B cell (primary cell): ENCODE measurements around the gene CD63. TPM values are rescaled to one million over a fixed set of nuclear protein-coding genes. Genes with fewer than 3 reads are reported as not detected.

ENCODE experiments used
- ATAC-seq: fragments of 200-7000 bp; cut with Tn5 transposase; one replicate; pipeline ENCODE4 v1.10.0; 2021; ENCODE audit warnings: low read depth, mild to moderate bottlenecking, moderate number of reproducible peaks, moderate library complexity
- CTCF ChIA-PET: fragments of 350-600 bp; sonication (Branson Sonifier 250); formaldehyde crosslinking; loops from one replicate; lab custom pipeline; 2021; ENCODE audit warnings: antibody characterized with exemption, inconsistent platforms; lab: Charles Lee
- POLR2A ChIA-PET: fragments of 350-600 bp; sonication (Branson Sonifier 250); formaldehyde crosslinking; loops from one replicate; lab custom pipeline; 2021; ENCODE audit warnings: antibody characterized with exemption; lab: Charles Lee
- DNase-seq: peaks from one replicate; pipeline ENCODE4 v3.0.0; 2013
- H2AFZ ChIP-seq: 2 replicates; pipeline ENCODE4 v1.6.1; 2012; ENCODE audit warnings: mild to moderate bottlenecking, low read depth, low read length; ENCODE audit not compliant: insufficient read depth, poor library complexity, severe bottlenecking
- H3K27ac ChIP-seq, 2 donors: 1 replicate in 1 of 2; 2 replicates in 1 of 2; pipeline ENCODE4 v1.5.1; 2012 to 2013; ENCODE audit warnings: low read length in 2 of 2, mild to moderate bottlenecking in 2 of 2, moderate library complexity in 1 of 2
- H3K27me3 ChIP-seq, 4 experiments: fragments of 200-600 bp in 1 of 4; sonication (generic) in 1 of 4; replicated peaks in 1 of 4; 1 replicate in 2 of 4; 2 replicates in 2 of 4; pipeline versions ENCODE4 v1.6.1 to v1.7.0; 2013 to 2016; ENCODE audit warnings: low read length in 3 of 4, mild to moderate bottlenecking in 2 of 4, mixed read lengths in 1 of 4, moderate library complexity in 1 of 4; ENCODE audit not compliant: insufficient read depth in 4 of 4, control insufficient read depth in 3 of 4; ENCODE audit errors: control extremely low read depth in 1 of 4
- H3K36me3 ChIP-seq, 2 experiments: replicated peaks in 1 of 2; 1 replicate in 1 of 2; 2 replicates in 1 of 2; pipeline versions ENCODE4 v1.6.1 to v1.7.1; 2013; ENCODE audit warnings: low read length in 1 of 2; ENCODE audit not compliant: insufficient read depth in 2 of 2, control insufficient read depth in 1 of 2; ENCODE audit errors: control extremely low read depth in 1 of 2, extremely low read depth in 1 of 2
- H3K4me1 ChIP-seq, 2 donors: fragments of 200-600 bp in 1 of 2; sonication (generic) in 1 of 2; 1 replicate in 1 of 2; 2 replicates in 1 of 2; pipeline versions ENCODE4 v1.5.1 to v1.6.1; 2013 to 2017; ENCODE audit warnings: low read length in 2 of 2; ENCODE audit not compliant: control insufficient read depth in 2 of 2, insufficient read depth in 2 of 2
- H3K4me2 ChIP-seq: replicated peaks from 2 replicates; pipeline ENCODE3; 2012; ENCODE audit warnings: mild to moderate bottlenecking, low read depth, low read length; ENCODE audit not compliant: poor library complexity, severe bottlenecking
- H3K4me3 ChIP-seq, 5 experiments: fragments of 200-600 bp in 1 of 5; sonication (generic) in 1 of 5; 1 replicate in 3 of 5; 2 replicates in 2 of 5; pipeline versions ENCODE4 v1.5.1 to v1.7.0; 2011 to 2016; ENCODE audit warnings: low read length in 4 of 5, mild to moderate bottlenecking in 4 of 5, low read depth in 2 of 5, control low read depth in 1 of 5, moderate library complexity in 1 of 5; ENCODE audit not compliant: insufficient read depth in 1 of 5; ENCODE audit errors: control extremely low read depth in 1 of 5, extremely low read depth in 1 of 5
- H3K79me2 ChIP-seq: fragments of 200-600 bp; sonication (generic); one replicate; pipeline ENCODE4 v1.6.0; 2016; ENCODE audit warnings: low read length; ENCODE audit not compliant: control insufficient read depth, insufficient read depth
- H3K9ac ChIP-seq: fragments of 200-600 bp; sonication (generic); 2 replicates; pipeline ENCODE4 v1.6.1; 2017; ENCODE audit warnings: mild to moderate bottlenecking, low read length, moderate library complexity
- H3K9me3 ChIP-seq, 3 donors: one replicate each; pipeline versions ENCODE4 v1.6.1 to v1.7.1; 2013; ENCODE audit warnings: low read length in 2 of 3; ENCODE audit not compliant: control insufficient read depth in 2 of 3, insufficient read depth in 1 of 3; ENCODE audit errors: control extremely low read depth in 1 of 3
- H4K20me1 ChIP-seq: 2 replicates; pipeline ENCODE4 v1.6.0; 2012; ENCODE audit warnings: mild to moderate bottlenecking, low read length; ENCODE audit not compliant: insufficient read depth, control insufficient read depth, poor library complexity, severe bottlenecking
- H3K27ac Mint-ChIP-seq: one replicate; pipeline ENCODE4 v1.8.0; 2021; ENCODE audit warnings: mixed read lengths
- H3K27me3 Mint-ChIP-seq: one replicate; pipeline ENCODE4 v1.8.0; 2021; ENCODE audit warnings: mixed read lengths
- H3K4me1 Mint-ChIP-seq: one replicate; pipeline ENCODE4 v1.8.0; 2021; ENCODE audit warnings: mixed read lengths
- H3K4me3 Mint-ChIP-seq: one replicate; pipeline ENCODE4 v1.8.0; 2021; ENCODE audit warnings: mixed read lengths
- H3K9me3 Mint-ChIP-seq: one replicate; pipeline ENCODE4 v1.8.0; 2022; ENCODE audit warnings: mixed read lengths; ENCODE audit not compliant: insufficient read depth
- CTCF ChIP-seq: fragments of 200-600 bp; IDR thresholded peaks from one replicate; pipeline ENCODE4 v1.8.0; 2022; ENCODE audit warnings: antibody characterized with exemption, mild to moderate bottlenecking
- EZH2 ChIP-seq: IDR thresholded peaks from 2 replicates; pipeline ENCODE4 v1.6.1; 2012; ENCODE audit warnings: borderline replicate concordance, low read depth, mild to moderate bottlenecking, moderate library complexity, low read length; ENCODE audit not compliant: insufficient read depth, poor library complexity, severe bottlenecking
- WGBS: methylation state at CpG from one replicate; pipeline ENCODE4 v1.1.5; 2013; ENCODE audit warnings: missing lambda C conversion rate; ENCODE audit not compliant: insufficient coverage; 5-methylcytosine and 5-hydroxymethylcytosine counted together
- intact Hi-C: fragments of 100-400 bp; cut with micrococcal nuclease; formaldehyde crosslinking; loops from one replicate; pipeline ENCODE4 v1.10.0; 2022
- polyA plus RNA-seq: library from polyadenylated mRNA; depleted of rRNA; stranded (reverse); fragments of >200 nt; gene quantifications from 2 replicates; pipeline ENCODE4 v1.2.3, GENCODE V29; 2012
- total RNA-seq, 2 donors: library from RNA; stranded (reverse); fragments of 120-200 nt in 1 of 2; gene quantifications; 1 replicate in 1 of 2; 2 replicates in 1 of 2; pipeline versions ENCODE4 v1.2.3 to v1.2.4, GENCODE V29; 2013 to 2022

Gene CD63
- total and polyA plus RNA-seq, 2 donors (not counting 1 experiment from before 2014, with no cell fraction given), result 43.0 to 104 TPM

- WGBS, result 89% methylated on average over 1 of the region's 3 CpGs
- intact Hi-C loops, result loop anchor here (2.0 kb wide), 1 partner anchor 71 kb away; no protein-coding TSS in a partner anchor
- H3K9ac ChIP-seq, result no peak overlapping the region
- TF ChIP-seq CTCF (no peak), EZH2 (no peak)
- Mint-ChIP-seq H3K4me3 (peak overlapping the region; percentile 13), H3K27me3 (no peaks in the 10 kb centered on the region), H3K9me3 (no peaks in the 10 kb centered on the region), H3K27ac (peak overlapping the region; percentile 86), H3K4me1 (peaks cover 47% of the 10 kb centered on the region)
- DNase-seq, result no peak
- H4K20me1 ChIP-seq, result no peaks in the 10 kb centered on the region
- no peaks in the 10 kb centered on the region for H3K27me3 ChIP-seq
- POLR2A ChIA-PET, result no interaction called here
- H3K4me1 ChIP-seq, result peaks cover 21 to 40% of the 10 kb centered on the region in 2 donors
- H3K36me3 ChIP-seq, result peaks cover 0 to 18% of the 10 kb centered on the region in 2 experiments
- no peak overlapping the region for H3K4me3 ChIP-seq
- no peaks in the 10 kb centered on the region for H3K79me2 ChIP-seq
- no peak overlapping the region for H2AFZ ChIP-seq
- no peak overlapping the region for H3K4me2 ChIP-seq
- H3K9me3 ChIP-seq, result no peaks in the 10 kb centered on the region
- H3K27ac ChIP-seq, result no peak overlapping the region
- CTCF ChIA-PET, result interaction anchor here (0.7 to 11.0 kb wide), 5 partner anchors 10 to 219 kb away, joined by 3 to 147 read pairs (median 5); partner anchors contain the start of gene BLOC1S1
- ATAC-seq, result no peak
Measured at GRCh38 chr12:55725556-55725955, 3.3 kb downstream of the CD63 start.

DNA sequence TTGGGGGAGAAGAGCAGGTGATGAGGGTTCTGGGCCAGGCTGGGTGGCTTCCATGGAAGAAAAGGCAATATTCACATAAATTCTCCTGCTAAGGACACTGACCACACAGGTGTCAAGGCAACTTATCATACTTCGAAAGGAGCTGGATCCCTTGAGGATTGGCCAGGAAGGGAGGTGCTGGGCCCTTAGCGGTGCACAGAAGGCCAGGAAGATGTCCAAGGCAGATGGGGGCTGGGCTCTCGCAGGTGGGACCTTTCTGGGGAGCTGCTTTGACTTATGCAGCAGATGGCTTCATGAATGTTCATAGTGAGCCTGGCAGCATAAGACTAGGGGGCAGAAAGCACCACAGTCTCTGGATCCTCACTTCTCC, 3.9 kb downstream of the CD63 start:
- H3K4me2 ChIP-seq, result no peak overlapping the region
- no peak overlapping the region for H2AFZ ChIP-seq
- H4K20me1 ChIP-seq, result no peaks in the 10 kb centered on the region
- DNase-seq, result no peak
- H3K79me2 ChIP-seq, result no peaks in the 10 kb centered on the region
- POLR2A ChIA-PET, result interaction anchor here (0.9 to 1.1 kb wide), 2 partner anchors 10 to 14 kb away, joined by 5 to 11 read pairs; no protein-coding TSS in a partner anchor
- CTCF ChIA-PET, result interaction anchor here (0.7 to 11.0 kb wide), 8 partner anchors 9 to 305 kb away, joined by 3 to 147 read pairs (median 4); partner anchors contain the start of gene BLOC1S1
- Mint-ChIP-seq H3K27ac (peak overlapping the region; percentile 57), H3K4me3 (no peak overlapping the region), H3K27me3 (no peaks in the 10 kb centered on the region), H3K9me3 (no peaks in the 10 kb centered on the region), H3K4me1 (peaks cover 40% of the 10 kb centered on the region)
- no peak overlapping the region for H3K9ac ChIP-seq
- H3K4me1 ChIP-seq, result peaks cover 15 to 34% of the 10 kb centered on the region in 2 donors
- no peaks in the 10 kb centered on the region for H3K9me3 ChIP-seq
- H3K27ac ChIP-seq, result no peak overlapping the region
- no peaks in the 10 kb centered on the region for H3K27me3 ChIP-seq
- no peak for TF ChIP-seq EZH2
- TF ChIP-seq CTCF, result no peak
- H3K4me3 ChIP-seq, result no peak overlapping the region
- H3K36me3 ChIP-seq, result peaks cover 0 to 23% of the 10 kb centered on the region in 2 experiments
- no peak for ATAC-seq
- intact Hi-C loops, result loop anchor here (1.0 to 2.0 kb wide), 3 partner anchors 9 to 72 kb away; partner anchors contain the start of gene BLOC1S1
- 17% methylated on average over 2 of the region's 3 CpGs for WGBS
